GM18951 (cell line): ENCODE results near the gene GDPGP1.

ENCODE experiments used
- POLR2A ChIP-seq: IDR thresholded peaks from 4 replicates; pipeline ENCODE4 v1.6.1; 2011; ENCODE audit warnings: mild to moderate bottlenecking; ENCODE audit not compliant: insufficient read length, insufficient read depth; ENCODE audit errors: extremely low read depth
- in situ Hi-C: fragments of 300-500 bp; cut with MboI; formaldehyde crosslinking; loops from one replicate; pipeline ENCODE4 v1.12.0; 2022; ENCODE audit warnings: low sequenced_read_pairs, mixed read lengths, inconsistent platforms; ENCODE audit not compliant: unreplicated experiment

Gene GDPGP1

DNA sequence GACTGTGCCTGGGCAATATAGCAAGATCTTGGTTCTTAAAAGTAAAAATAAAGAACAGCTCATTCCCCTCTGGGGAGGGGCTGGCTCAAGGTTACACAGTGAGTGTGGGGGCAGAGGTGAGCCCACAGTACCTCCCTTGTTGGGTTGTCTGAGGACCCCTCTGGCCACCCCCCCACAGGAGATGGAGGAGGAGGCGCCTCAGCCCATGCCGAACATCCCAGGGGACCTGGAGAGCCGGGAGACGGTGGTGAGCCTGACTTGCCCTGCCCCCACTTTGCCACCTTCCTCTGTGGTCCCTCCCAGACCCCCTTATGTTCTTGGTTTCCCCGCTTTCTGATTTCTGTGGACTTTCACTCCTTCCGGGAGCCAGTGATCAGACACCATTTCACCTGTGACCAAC lies 60.1 kb downstream of the GDPGP1 start:
- in situ Hi-C loops: no loop called here
- no peak for TF ChIP-seq POLR2A

DNA sequence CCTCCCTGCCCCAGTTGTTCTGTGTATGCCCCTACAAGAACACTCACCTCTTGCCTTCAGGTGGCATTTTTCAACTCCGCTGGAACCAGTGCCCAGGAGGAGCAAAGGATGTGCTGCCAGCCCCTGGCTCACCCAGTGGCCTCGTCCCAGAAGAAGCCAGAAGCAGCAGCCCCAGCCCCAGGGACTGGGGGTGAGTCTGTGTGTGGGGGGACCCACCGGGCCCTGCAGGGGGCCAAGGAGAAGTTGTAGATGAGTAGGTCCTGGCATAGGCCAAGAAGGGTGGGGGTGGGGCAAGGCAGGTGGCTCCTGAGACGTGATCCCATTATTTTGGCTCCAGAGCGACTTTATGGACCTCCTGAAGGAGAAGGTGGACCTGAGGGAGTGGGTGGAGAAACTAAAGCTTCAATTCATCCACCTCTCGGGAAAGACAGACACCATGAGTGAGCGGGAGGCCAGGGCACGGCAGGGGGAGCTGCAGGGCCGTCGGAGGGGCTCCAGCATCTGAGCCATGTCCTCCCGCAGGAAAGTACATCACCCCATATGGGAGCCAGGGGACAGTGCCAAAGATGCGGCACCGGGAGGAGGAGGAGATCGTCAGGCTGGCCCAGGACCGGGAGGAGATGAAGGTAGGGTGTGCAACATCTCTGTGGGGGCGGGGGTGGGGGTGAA lies 60.7 kb downstream of the GDPGP1 start:
- no peak for TF ChIP-seq POLR2A
- in situ Hi-C loops: no loop called here

DNA sequence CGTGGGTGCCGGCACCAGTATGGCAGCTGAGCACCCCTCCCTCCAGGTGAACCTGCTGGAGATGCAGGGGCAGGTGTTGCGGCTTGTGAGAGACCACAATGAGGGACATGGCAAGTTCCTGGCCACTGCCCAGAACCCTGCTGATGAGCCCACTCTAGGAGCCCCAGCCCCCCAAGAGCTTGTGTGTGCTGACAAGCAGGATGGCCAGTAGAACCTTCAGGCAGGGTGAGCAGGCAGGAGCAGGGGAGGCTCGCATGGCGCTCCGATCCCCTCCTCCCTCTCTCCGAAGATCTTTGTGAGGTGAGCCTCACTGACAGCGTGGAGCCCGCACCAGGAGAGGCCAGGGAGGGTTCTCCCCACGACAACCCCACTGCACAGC lies 61.2 kb downstream of the GDPGP1 start:
- no peak for TF ChIP-seq POLR2A
- in situ Hi-C loops: no loop called here
